CD4-positive, CD25-positive, alpha-beta regulatory T cell (primary cell): Measurements from ENCODE around the gene IL20. TPM values are rescaled to one million over a fixed set of nuclear protein-coding genes. Genes with fewer than 3 reads are reported as not detected.
A peak's percentile ranks its signal among the peaks of the same experiment; 100 is the strongest.

Experiments used
- ATAC-seq, 2 donors: fragments of 150-1000 bp; cut with Tn5 transposase; one replicate each; pipeline ENCODE4 v1.10.0; 2021; ENCODE audit warnings: low read depth in 2 of 2, moderate number of reproducible peaks in 2 of 2, moderate library complexity in 1 of 2
- DNase-seq, 3 donors: peaks; one replicate each; pipeline versions ENCODE4 v3.0.0 to v3.0.0-alpha.2; 2012 to 2022; ENCODE audit warnings: mixed read lengths in 1 of 3
- H3K27ac ChIP-seq: one replicate; pipeline ENCODE4 v1.7.0; 2013; ENCODE audit warnings: mild to moderate bottlenecking, low read length; ENCODE audit not compliant: insufficient read depth, poor library complexity, severe bottlenecking
- H3K27me3 ChIP-seq: one replicate; pipeline ENCODE4 v1.7.0; 2013; ENCODE audit warnings: low read length; ENCODE audit not compliant: control insufficient read depth, insufficient read depth
- H3K36me3 ChIP-seq: one replicate; pipeline ENCODE4 v1.7.0; 2013; ENCODE audit warnings: mild to moderate bottlenecking, low read length, moderate library complexity; ENCODE audit not compliant: control insufficient read depth, insufficient read depth
- H3K4me1 ChIP-seq: 2 replicates; pipeline ENCODE4 v1.7.0; 2013; ENCODE audit warnings: mild to moderate bottlenecking, low read length; ENCODE audit not compliant: insufficient read depth, control insufficient read depth, poor library complexity, severe bottlenecking
- H3K4me3 ChIP-seq: one replicate; pipeline ENCODE4 v1.7.0; 2013; ENCODE audit warnings: low read depth, mild to moderate bottlenecking, low read length, moderate library complexity
- H3K9me3 ChIP-seq, 2 experiments: 1 replicate in 1 of 2; 2 replicates in 1 of 2; pipeline ENCODE4 v1.7.0; 2013; ENCODE audit warnings: low read length in 2 of 2, mild to moderate bottlenecking in 1 of 2, moderate library complexity in 1 of 2; ENCODE audit not compliant: control insufficient read depth in 2 of 2
- H3K27ac Mint-ChIP-seq, 3 donors: one replicate each; pipeline ENCODE4 v1.8.0; 2020 to 2022; ENCODE audit warnings: mild to moderate bottlenecking in 3 of 3, mixed read lengths in 3 of 3, moderate library complexity in 2 of 3
- H3K27me3 Mint-ChIP-seq: one replicate; pipeline ENCODE4 v1.8.0; 2022; ENCODE audit warnings: mild to moderate bottlenecking, mixed read lengths
- H3K36me3 Mint-ChIP-seq: one replicate; pipeline ENCODE4 v1.8.0; 2020; ENCODE audit warnings: mixed read lengths
- H3K4me1 Mint-ChIP-seq, 4 donors: one replicate each; pipeline ENCODE4 v1.8.0; 2020 to 2022; ENCODE audit warnings: mixed read lengths in 4 of 4, mild to moderate bottlenecking in 1 of 4
- H3K4me3 Mint-ChIP-seq, 4 donors: one replicate each; pipeline ENCODE4 v1.8.0; 2020 to 2022; ENCODE audit warnings: mild to moderate bottlenecking in 4 of 4, mixed read lengths in 4 of 4, moderate library complexity in 3 of 4
- H3K9me3 Mint-ChIP-seq, 7 donors: one replicate each; pipeline ENCODE4 v1.8.0; 2020 to 2022; ENCODE audit warnings: mixed read lengths in 7 of 7, mild to moderate bottlenecking in 3 of 7, moderate library complexity in 2 of 7
- polyA plus RNA-seq, 4 donors: library from polyadenylated mRNA; unstranded; fragments of 300-500 nt; fragmentation: Illumina TruSeq; gene quantifications; one replicate each; pipeline ENCODE4 v1.2.3, GENCODE V29; 2021
- total RNA-seq: library from RNA; stranded (reverse); gene quantifications from one replicate; pipeline ENCODE4 v1.2.3, GENCODE V29; 2022

The IL20 gene
- total and polyA plus RNA-seq, 5 donors from 2014 or later = not detected

DNA sequence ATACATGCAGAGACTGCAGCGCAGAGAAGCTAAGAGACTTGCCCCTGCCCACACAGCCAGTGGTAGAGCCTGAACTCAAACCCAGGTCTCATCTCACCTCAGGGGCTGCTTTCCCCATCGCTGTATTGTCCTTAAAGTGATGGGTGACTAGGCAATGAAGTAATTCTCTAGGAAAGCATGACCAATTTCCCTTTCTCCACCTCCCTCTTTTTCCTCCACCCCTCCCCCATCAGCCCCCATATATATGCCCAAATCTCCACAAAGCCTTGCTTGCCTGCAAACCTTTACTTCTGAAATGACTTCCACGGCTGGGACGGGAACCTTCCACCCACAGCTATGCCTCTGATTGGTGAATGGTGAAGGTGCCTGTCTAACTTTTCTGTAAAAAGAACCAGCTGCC lies 31.8 kb downstream of the IL20 start, which contains the start of gene IL24:
Gene IL24, plus strand, starts transcription at position 269 of the 400 bp plus-strand sequence. CDS start 390 bp downstream, outside the sequence.
- ATAC-seq (no peak), DNase-seq (no peak)
- H3K4me1 ChIP-seq = peaks cover 4% of the 10 kb centered on the region
- H3K9me3 Mint-ChIP-seq = peaks cover 0 to 1% (median 0%) of the 10 kb centered on the region in 7 donors
- peaks cover 16% of the 10 kb centered on the region for H3K36me3 Mint-ChIP-seq
- H3K4me1 Mint-ChIP-seq = peaks cover 11 to 60% (median 23%) of the 10 kb centered on the region in 4 donors
- H3K27ac Mint-ChIP-seq = peak within 1 kb of the TSS; percentile 60 to 89 (median 87)
- no peak within 1 kb of the TSS for H3K4me3 ChIP-seq
- no peaks in the 10 kb centered on the region for H3K36me3 ChIP-seq
- H3K27ac ChIP-seq = no peak within 1 kb of the TSS
- H3K27me3 Mint-ChIP-seq = no peaks in the 10 kb centered on the region
- no peaks in the 10 kb centered on the region for H3K9me3 ChIP-seq
- no peaks in the 10 kb centered on the region for H3K27me3 ChIP-seq
- no peak within 1 kb of the TSS for H3K4me3 Mint-ChIP-seq

DNA sequence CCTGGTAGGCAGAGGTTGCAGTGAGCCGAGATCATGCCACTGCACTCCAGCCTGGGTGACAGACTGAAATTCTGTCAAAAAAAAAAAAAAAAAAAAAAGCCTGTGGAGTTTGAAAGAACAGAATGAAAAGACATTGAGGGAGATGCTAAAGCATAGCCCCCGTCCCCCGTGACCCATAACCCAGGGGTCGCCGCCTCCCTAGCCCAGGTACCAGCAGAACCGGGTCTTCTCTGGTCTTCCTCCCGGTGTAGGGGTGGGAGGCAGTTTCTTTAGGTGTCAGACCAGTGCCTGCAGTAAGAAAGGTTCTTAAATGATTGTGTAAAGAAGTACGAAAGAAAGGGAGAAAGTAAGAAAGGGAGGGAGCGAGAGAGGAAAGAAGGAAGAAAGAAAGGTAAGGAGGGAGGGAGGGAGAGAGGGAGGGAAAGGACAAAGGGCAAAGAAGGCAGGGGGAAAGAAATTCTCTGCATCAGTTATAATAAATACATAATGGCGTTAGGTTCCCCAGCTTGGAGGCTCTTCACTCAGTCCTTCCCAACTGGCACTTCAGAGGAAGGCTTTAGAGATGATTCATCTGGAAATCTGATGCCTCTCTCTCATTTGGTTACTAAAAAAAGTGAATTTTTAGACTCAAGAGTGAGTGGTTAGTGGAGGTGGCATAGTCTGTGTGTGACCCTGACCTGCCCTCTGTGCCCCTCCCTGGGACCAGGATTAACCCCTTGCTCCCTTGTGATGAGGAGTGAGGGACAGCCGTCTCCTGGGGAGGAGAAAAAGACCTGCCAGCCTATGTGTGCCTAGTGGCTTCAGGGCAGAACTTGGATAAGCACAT lies 32.9 kb downstream of the IL20 start:
- peak overlapping the region; percentile 32 to 81 (median 62) for H3K27ac Mint-ChIP-seq
- peaks cover 8 to 69% (median 28%) of the 10 kb centered on the region in 4 donors for H3K4me1 Mint-ChIP-seq

DNA sequence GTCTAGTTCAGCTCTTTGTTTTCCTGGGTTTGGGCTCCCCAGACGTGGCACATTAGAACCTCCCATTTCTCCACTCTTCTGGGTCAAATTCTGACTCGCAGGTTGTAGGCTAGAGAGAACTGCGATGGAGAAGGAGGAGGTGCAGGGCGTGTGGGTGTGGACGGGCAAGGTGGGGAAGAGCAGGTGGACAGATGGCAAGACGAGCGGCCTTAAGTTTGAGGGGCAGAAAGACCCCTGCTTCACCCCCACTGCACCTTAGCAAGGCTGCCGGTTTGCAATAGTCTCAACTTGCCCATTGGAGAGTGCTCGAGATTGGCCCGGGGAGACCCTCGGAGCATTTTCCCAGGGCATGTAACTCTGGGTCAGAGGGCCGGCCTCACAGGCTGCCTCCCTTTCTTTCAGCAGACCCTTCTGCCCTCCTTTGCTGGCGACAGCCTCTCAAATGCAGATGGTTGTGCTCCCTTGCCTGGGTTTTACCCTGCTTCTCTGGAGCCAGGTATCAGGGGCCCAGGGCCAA lies 33.5 kb downstream of the IL20 start:
- Mint-ChIP-seq H3K36me3 (peaks cover 22% of the 10 kb centered on the region), H3K4me1 (peaks cover 8 to 73% (median 29%) of the 10 kb centered on the region in 4 donors), H3K9me3 (peaks cover 0 to 1% (median 0%) of the 10 kb centered on the region in 7 donors), H3K27me3 (no peaks in the 10 kb centered on the region), H3K4me3 (no peak overlapping the region), H3K27ac (peak overlapping the region; percentile 62 to 81 (median 81))
- Histone ChIP-seq H3K27ac (peak overlapping the region; percentile 6), H3K4me3 (no peak overlapping the region), H3K36me3 (peaks cover 16% of the 10 kb centered on the region), H3K4me1 (peaks cover 4% of the 10 kb centered on the region), H3K9me3 (no peaks in the 10 kb centered on the region), H3K27me3 (no peaks in the 10 kb centered on the region)
- ATAC-seq (no peak), DNase-seq (no peak)

More for the DNA sequence above, 32.9 kb downstream of the IL20 start:
- H3K36me3 Mint-ChIP-seq = peaks cover 18% of the 10 kb centered on the region
- H3K4me3 ChIP-seq = no peak overlapping the region
- H3K27me3 ChIP-seq = no peaks in the 10 kb centered on the region
- H3K27me3 Mint-ChIP-seq = no peaks in the 10 kb centered on the region
- H3K9me3 ChIP-seq = no peaks in the 10 kb centered on the region
- DNase-seq (no peak), ATAC-seq (no peak)
- H3K27ac ChIP-seq = no peak overlapping the region
- H3K4me1 ChIP-seq = peaks cover 4% of the 10 kb centered on the region
- H3K36me3 ChIP-seq = peaks cover 9% of the 10 kb centered on the region
- H3K4me3 Mint-ChIP-seq = no peak overlapping the region
- H3K9me3 Mint-ChIP-seq = peaks cover 0 to 1% (median 0%) of the 10 kb centered on the region in 7 donors

DNA sequence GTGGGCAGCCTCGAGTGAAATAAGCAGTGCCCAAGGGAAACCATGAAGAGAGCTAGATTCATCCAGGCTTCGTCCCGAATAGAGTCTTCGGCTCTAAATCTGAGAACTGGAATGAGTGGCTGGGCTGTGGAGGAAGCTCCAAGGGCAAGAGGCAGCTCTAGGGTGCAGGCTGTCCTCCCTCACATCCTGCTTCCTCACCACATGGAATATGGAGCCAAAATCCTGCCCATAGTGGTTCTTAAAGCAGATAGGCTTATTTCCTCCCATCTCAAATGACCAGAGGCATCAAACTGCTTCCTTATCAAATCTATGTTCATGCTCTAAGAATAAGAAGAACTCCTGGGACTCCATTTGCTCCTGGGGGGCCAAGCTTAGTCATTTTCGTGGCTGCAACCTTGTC lies 34.3 kb downstream of the IL20 start:
- Histone ChIP-seq H3K27ac (no peak overlapping the region), H3K36me3 (peaks cover 23% of the 10 kb centered on the region), H3K4me3 (no peak overlapping the region), H3K4me1 (peaks cover 6% of the 10 kb centered on the region), H3K9me3 (no peaks in the 10 kb centered on the region), H3K27me3 (no peaks in the 10 kb centered on the region)
- ATAC-seq = no peak
- Mint-ChIP-seq H3K9me3 (peaks cover 0 to 1% (median 0%) of the 10 kb centered on the region in 7 donors), H3K27me3 (no peaks in the 10 kb centered on the region), H3K36me3 (peaks cover 29% of the 10 kb centered on the region), H3K4me1 (peaks cover 8 to 80% (median 32%) of the 10 kb centered on the region in 4 donors), H3K27ac (peak overlapping the region; percentile 26 to 81 (median 44)), H3K4me3 (peak overlapping the region in 1 of 4 donors; percentile 5)
- no peak for DNase-seq

DNA sequence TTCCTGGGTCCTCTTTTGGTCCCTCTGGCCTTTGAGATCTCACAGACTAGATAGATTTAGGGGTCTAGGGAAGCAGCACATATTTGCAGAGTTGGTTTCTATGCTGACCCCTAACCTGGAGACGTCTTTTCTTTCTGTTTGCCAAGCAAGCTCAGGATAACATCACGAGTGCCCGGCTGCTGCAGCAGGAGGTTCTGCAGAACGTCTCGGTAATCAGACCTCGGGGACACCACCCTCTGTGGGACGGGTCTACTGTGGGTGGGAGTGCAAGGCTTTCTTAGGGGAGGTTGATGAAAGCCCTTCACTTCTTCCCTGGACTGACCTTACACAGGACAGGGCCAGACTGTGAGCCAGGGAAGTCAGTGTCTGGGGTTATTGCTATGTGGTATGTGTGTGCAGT lies 34.7 kb downstream of the IL20 start:
- DNase-seq = no peak
- peaks cover 9 to 84% (median 36%) of the 10 kb centered on the region in 4 donors for H3K4me1 Mint-ChIP-seq
- no peak for ATAC-seq
- H3K4me3 ChIP-seq = no peak overlapping the region
- H3K27ac ChIP-seq = peak overlapping the region; percentile 18
- H3K9me3 Mint-ChIP-seq = peaks cover 0 to 1% (median 0%) of the 10 kb centered on the region in 7 donors
- no peaks in the 10 kb centered on the region for H3K9me3 ChIP-seq
- H3K27ac Mint-ChIP-seq = peak overlapping the region; percentile 44 to 81 (median 57)
- H3K27me3 ChIP-seq = no peaks in the 10 kb centered on the region
- no peaks in the 10 kb centered on the region for H3K27me3 Mint-ChIP-seq
- H3K36me3 ChIP-seq = peaks cover 28% of the 10 kb centered on the region
- H3K36me3 Mint-ChIP-seq = peaks cover 34% of the 10 kb centered on the region
- H3K4me3 Mint-ChIP-seq = peak overlapping the region in 1 of 4 donors; percentile 5
- peaks cover 11% of the 10 kb centered on the region for H3K4me1 ChIP-seq

DNA sequence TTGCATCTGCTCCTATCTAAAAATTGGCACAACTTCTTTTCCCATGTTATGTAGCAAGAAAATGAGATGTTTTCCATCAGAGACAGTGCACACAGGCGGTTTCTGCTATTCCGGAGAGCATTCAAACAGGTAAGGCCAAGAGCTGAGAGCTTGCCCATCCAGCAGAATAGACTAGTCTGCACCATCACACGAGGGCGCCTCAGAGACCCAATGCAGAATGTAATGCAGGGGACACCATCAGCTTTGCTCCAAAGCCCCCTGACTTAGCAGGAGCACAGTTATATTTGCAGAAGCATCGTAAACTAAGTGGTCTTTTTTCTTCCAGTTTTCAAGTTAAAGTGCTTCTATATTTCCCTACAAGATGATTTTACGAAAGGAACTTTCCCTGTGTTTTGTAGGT lies 36.5 kb downstream of the IL20 start:
- H3K27ac ChIP-seq = no peak overlapping the region

DNA sequence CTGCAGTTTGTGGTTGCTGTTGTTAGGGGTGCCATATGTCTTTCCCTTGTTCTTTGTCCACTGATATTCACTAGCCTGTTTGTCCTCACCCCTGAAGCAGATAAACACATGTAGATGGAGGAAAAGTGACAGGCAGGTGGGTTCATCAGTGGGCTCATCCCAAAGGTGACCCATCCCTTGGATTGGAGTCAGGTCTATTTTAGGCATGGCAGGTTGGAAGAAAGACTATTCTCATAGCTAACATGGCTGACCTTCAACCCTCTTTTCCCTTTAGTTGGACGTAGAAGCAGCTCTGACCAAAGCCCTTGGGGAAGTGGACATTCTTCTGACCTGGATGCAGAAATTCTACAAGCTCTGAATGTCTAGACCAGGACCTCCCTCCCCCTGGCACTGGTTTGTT lies 37.3 kb downstream of the IL20 start:
- Histone ChIP-seq H3K4me3 (no peak overlapping the region), H3K27ac (no peak overlapping the region), H3K36me3 (peaks cover 49% of the 10 kb centered on the region), H3K4me1 (peaks cover 35% of the 10 kb centered on the region), H3K9me3 (no peaks in the 10 kb centered on the region), H3K27me3 (no peaks in the 10 kb centered on the region)
- no peak for ATAC-seq
- peaks cover 14 to 94% (median 49%) of the 10 kb centered on the region in 4 donors for H3K4me1 Mint-ChIP-seq
- peak overlapping the region in 1 of 4 donors; percentile 33 for H3K4me3 Mint-ChIP-seq
- H3K27me3 Mint-ChIP-seq = no peaks in the 10 kb centered on the region
- no peaks in the 10 kb centered on the region for H3K9me3 Mint-ChIP-seq
- peak overlapping the region; percentile 5 to 90 (median 54) for H3K27ac Mint-ChIP-seq
- no peak for DNase-seq
- H3K36me3 Mint-ChIP-seq = peaks cover 48% of the 10 kb centered on the region

More for the DNA sequence above, 36.5 kb downstream of the IL20 start:
- H3K27ac Mint-ChIP-seq = peak overlapping the region in 2 of 3 donors; percentile 44 to 81
- Histone ChIP-seq H3K27me3 (no peaks in the 10 kb centered on the region), H3K4me1 (peaks cover 28% of the 10 kb centered on the region), H3K36me3 (peaks cover 42% of the 10 kb centered on the region), H3K4me3 (no peak overlapping the region), H3K9me3 (no peaks in the 10 kb centered on the region)
- no peak overlapping the region for H3K4me3 Mint-ChIP-seq
- H3K9me3 Mint-ChIP-seq = no peaks in the 10 kb centered on the region
- DNase-seq (no peak), ATAC-seq (no peak)
- peaks cover 48% of the 10 kb centered on the region for H3K36me3 Mint-ChIP-seq
- H3K27me3 Mint-ChIP-seq = no peaks in the 10 kb centered on the region
- peaks cover 14 to 94% (median 52%) of the 10 kb centered on the region in 4 donors for H3K4me1 Mint-ChIP-seq
